ENCODE data around the gene APP. TPM values are rescaled to one million over a fixed set of nuclear protein-coding genes. Genes with fewer than 3 reads are reported as not detected.
A peak's percentile ranks its signal among the peaks of the same experiment; 100 is the strongest.
"Not testable (repeated sequence)": the region's sequence is repeated elsewhere in the genome, so short reads cannot be mapped to it uniquely, and the experiment has no call there.

The APP gene
- total RNA-seq, 2 donors from 2014 or later = 38.5 to 81.4 TPM

GRCh38 chr21:26097475-26097874 is 73.1 kb downstream of the APP start:
- ATAC-seq = no peak
- Mint-ChIP-seq H3K27ac (no peak overlapping the region), H3K9me3 (no peaks in the 10 kb centered on the region), H3K36me3 (no peaks in the 10 kb centered on the region)
- no peak for DNase-seq (ENCODE audit: low spot score in 2 of 2)

- no peaks in the 10 kb centered on the region for H3K9me3 Mint-ChIP-seq
- no peak for DNase-seq (ENCODE audit: low spot score in 2 of 2)
- no peak for ATAC-seq
- H3K27ac Mint-ChIP-seq = no peak overlapping the region
- no peaks in the 10 kb centered on the region for H3K36me3 Mint-ChIP-seq
Measured at GRCh38 chr21:26096494-26097371, 73.8 kb downstream of the APP start.

DNA sequence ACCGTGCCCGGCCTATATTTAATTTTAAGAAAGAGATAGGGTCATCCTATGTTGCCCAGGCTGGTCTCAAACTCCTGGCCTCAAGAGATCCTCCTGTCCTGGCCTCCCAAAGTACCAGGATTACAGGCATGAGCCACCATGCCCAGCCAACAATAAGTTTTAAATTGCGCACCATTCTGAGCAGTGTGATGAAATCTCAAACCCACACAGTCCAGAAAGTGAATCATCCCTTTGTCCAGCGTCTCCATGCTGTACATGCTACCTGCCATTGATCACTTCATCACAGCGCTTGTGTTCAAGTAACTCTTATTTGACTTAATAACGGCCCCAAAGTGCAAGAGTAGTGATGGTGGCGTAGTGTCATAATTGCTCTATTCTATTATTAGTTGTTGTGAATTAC is 75.4 kb downstream of the APP start:
- Mint-ChIP-seq H3K9me3 (no peaks in the 10 kb centered on the region), H3K27ac (no peak overlapping the region), H3K36me3 (no peaks in the 10 kb centered on the region)
- no peak for ATAC-seq
- no peak for DNase-seq (ENCODE audit: low spot score in 2 of 2)

DNA sequence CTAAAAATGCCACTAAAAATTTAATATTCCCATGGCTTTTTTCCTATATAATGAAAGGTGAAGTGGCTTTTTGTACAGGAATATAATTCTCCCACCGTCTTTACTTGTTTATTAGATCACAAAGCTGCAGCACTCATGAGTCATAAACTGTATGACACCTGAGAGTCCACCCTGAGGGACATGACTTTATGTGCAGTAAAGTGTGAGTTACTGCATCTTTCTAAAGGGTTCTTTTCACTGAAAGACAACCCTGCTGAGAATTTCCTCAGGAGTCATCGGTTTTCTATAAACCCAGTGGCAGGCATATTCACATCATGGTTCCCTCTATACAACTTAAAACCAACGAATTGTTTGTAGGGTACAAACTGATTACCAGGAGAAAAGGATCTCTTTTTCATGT is 77.4 kb downstream of the APP start:
- no peak for DNase-seq (ENCODE audit: low spot score in 2 of 2)
- Mint-ChIP-seq H3K27ac (no peak overlapping the region), H3K9me3 (no peaks in the 10 kb centered on the region), H3K36me3 (peaks cover 0 to 12% of the 10 kb centered on the region in 2 donors)
- no peak for ATAC-seq

DNA sequence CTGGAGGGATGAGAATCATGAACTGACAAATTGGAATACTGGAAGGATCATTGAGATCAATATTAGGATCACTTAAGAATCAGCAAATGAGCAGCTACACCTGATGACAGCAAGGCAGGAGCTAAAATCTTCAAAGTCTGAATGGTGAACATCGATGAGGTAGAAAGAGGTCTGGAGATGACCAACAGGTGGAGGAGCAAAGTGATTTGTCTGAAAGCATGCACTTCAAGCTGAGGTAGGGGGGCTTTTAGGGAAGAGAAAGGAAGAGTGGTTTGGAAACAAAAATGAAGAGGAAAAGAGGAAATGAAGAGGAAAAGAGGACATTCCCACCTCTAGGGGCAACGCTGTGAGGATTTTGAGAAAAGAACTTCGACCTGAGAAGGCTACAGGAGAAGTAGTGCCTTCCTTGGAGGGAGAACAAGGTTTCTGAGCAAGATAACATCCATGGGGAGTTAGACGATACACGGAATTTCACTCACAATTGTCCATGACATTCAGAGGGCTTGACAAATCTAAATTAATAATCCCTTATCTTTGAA is 79.0 kb downstream of the APP start:
- H3K27ac Mint-ChIP-seq = peak overlapping the region in 1 of 2 donors; percentile 37
- peaks cover 0 to 14% of the 10 kb centered on the region in 2 donors for H3K36me3 Mint-ChIP-seq
- H3K9me3 Mint-ChIP-seq = no peaks in the 10 kb centered on the region
- no peak for DNase-seq (ENCODE audit: low spot score in 2 of 2)
- ATAC-seq = no peak

DNA sequence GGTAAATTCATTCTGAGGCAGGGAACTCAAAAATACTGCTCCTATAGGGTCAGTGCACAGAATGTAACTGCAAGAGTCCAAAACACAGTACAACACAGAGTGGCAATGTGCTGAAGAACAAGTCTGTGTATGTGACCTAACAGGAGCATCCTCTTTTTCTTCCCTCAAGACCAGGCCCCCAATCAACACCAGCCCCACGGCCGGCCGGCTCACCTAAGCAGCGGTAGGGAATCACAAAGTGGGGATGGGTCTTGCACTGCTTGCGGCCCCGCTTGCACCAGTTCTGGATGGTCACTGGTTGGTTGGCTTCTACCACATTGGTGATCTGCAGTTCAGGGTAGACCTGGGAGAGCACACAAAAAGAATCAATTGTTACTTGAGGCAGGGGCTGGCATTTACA is 80.8 kb downstream of the APP start:
- Mint-ChIP-seq H3K27ac (no peak overlapping the region), H3K9me3 (no peaks in the 10 kb centered on the region), H3K36me3 (peaks cover 0 to 26% of the 10 kb centered on the region in 2 donors)
- no peak for DNase-seq (ENCODE audit: low spot score in 2 of 2)
- ATAC-seq = no peak

- Mint-ChIP-seq H3K27ac (peak overlapping the region in 1 of 2 donors; percentile 26), H3K9me3 (no peaks in the 10 kb centered on the region), H3K36me3 (peaks cover 0 to 26% of the 10 kb centered on the region in 2 donors)
- ATAC-seq (peak; percentile 60 to 95), DNase-seq (ENCODE audit: low spot score in 2 of 2) (no peak)
Measured at GRCh38 chr21:26087223-26087918, 83.2 kb downstream of the APP start.

GRCh38 chr21:26085882-26086281 is 84.7 kb downstream of the APP start:
- Mint-ChIP-seq H3K9me3 (no peaks in the 10 kb centered on the region), H3K36me3 (peaks cover 0 to 26% of the 10 kb centered on the region in 2 donors)
- no peak for ATAC-seq

GRCh38 chr21:26085127-26085526 is 85.4 kb downstream of the APP start:
- H3K9me3 Mint-ChIP-seq = no peaks in the 10 kb centered on the region
- DNase-seq (ENCODE audit: low spot score in 2 of 2) = no peak
- no peak for ATAC-seq
- H3K36me3 Mint-ChIP-seq = peaks cover 0 to 26% of the 10 kb centered on the region in 2 donors
- H3K27ac Mint-ChIP-seq = no peak overlapping the region

More at GRCh38 chr21:26085882-26086281, 84.7 kb downstream of the APP start:
- no peak overlapping the region for H3K27ac Mint-ChIP-seq
- no peak for DNase-seq (ENCODE audit: low spot score in 2 of 2)

- DNase-seq (ENCODE audit: low spot score in 2 of 2) (no peak), ATAC-seq (no peak)
- no peak overlapping the region for H3K27ac Mint-ChIP-seq
- peaks cover 0 to 12% of the 10 kb centered on the region in 2 donors for H3K36me3 Mint-ChIP-seq
- no peaks in the 10 kb centered on the region for H3K9me3 Mint-ChIP-seq
Measured at GRCh38 chr21:26082549-26082948, 88.0 kb downstream of the APP start.

- H3K27ac Mint-ChIP-seq; DNase-seq (ENCODE audit: low spot score in 2 of 2); H3K9me3 Mint-ChIP-seq; ATAC-seq: not testable (repeated sequence)
- peaks cover 0 to 12% of the 10 kb centered on the region in 2 donors for H3K36me3 Mint-ChIP-seq
Measured at GRCh38 chr21:26081175-26081760, 89.3 kb downstream of the APP start.

- Mint-ChIP-seq H3K36me3 (peaks cover 0 to 3% of the 10 kb centered on the region in 2 donors), H3K27ac (no peak overlapping the region), H3K9me3 (no peaks in the 10 kb centered on the region)
- ATAC-seq = no peak
- no peak for DNase-seq (ENCODE audit: low spot score in 2 of 2)
Measured at GRCh38 chr21:26080211-26080610, 90.4 kb downstream of the APP start.

DNA sequence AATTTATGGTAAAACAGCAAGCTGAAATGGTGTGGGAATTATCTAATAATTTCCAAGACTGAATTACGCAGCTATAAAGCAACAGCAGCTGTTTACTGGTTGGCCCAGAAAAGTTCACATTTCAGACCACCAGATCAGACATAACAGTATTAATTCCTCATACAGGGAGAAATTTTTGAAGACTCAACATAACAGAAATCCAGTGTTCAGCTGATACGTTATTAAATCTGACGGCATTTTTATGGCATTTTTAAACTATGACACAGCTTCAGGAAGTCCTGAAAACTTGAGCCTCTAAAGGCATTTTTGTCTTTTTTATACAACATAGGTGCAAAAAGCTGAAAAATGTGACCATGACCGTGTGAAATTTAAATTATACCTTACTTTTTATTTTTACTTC is 91.2 kb downstream of the APP start:
- DNase-seq (ENCODE audit: low spot score in 2 of 2) = no peak
- H3K9me3 Mint-ChIP-seq = no peaks in the 10 kb centered on the region

GRCh38 chr21:26077521-26077920 is 93.0 kb downstream of the APP start:
- Mint-ChIP-seq H3K36me3 (no peaks in the 10 kb centered on the region), H3K27ac (no peak overlapping the region), H3K9me3 (no peaks in the 10 kb centered on the region)
- ATAC-seq (no peak), DNase-seq (ENCODE audit: low spot score in 2 of 2) (no peak)

More for the DNA sequence above, 91.2 kb downstream of the APP start:
- Mint-ChIP-seq H3K27ac (no peak overlapping the region), H3K36me3 (no peaks in the 10 kb centered on the region)
- ATAC-seq = no peak

DNA sequence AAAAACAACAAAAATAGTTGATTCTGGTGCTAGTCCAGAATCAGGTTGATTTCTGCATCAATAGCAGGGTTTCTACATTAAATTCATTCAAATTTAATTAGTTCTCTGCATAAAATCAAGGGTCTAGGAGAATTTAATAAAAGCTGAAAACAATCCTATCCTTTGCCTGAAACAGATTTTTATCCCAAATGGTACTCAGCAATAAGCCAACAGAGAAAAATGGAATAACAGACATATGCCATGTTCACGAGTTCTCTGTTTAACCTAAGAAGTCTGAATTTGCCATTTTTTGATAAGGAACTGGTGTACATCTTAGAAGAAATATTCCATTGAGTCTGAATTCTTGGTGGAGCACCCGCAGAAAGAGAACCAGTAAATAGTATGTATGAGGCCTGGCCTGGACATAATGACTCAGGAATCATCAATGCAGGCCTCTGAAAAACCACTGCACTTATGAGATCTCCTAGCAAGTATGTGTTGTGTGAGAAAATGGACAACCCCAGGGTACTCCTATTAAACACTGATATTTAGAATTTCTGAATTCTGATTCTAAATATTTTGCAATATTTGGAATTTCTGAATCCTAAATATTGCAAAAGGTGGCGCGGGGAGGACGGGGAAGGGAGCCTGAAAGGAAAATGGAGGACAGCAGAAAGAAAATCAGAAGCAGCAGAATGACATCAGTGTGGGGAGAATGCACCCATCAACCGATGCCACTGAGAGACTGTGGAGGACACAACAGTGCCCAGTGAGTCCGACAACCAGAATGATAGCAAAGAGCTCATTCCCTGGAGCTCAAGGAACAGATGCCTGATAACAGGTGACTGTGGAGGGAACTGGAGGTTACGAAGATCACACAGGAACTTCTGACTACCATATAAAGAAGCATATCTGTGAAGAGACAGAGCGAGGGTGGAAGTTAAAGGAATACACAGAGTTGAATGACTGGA is 97.6 kb downstream of the APP start:
- Mint-ChIP-seq H3K27ac (no peak overlapping the region), H3K36me3 (no peaks in the 10 kb centered on the region), H3K9me3 (no peaks in the 10 kb centered on the region)
- no peak for ATAC-seq
- no peak for DNase-seq (ENCODE audit: low spot score in 2 of 2)

DNA sequence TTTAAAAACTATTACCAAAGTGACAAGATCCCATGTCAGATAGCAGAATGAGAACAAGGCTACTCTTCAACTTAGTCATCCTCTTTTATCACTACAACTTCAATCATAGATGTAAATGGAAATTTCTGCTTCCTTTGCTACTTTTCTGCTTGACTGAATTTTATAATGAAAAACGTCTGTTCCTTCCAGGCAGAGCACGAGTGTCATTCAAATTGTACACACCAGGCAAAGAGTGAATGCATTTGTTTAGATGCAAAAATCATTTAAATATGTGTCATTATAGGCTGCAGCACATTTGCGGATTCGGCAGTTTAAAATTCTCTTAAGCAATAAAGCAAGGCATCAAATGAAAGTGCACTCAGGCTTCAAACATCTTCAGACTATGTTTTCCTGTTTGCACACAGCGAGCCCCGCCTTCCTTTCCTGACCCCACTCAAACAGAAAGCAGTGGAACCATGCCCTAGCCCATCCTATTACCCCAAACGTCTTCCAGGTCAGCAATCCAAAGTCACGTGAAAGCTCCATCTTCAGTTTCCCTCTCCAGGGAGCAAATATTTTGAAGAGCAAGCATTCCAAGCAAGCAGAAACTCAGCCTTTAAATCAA is 99.6 kb downstream of the APP start:
- H3K9me3 Mint-ChIP-seq = no peaks in the 10 kb centered on the region
- H3K27ac Mint-ChIP-seq = peak overlapping the region; percentile 65 to 70
- no peaks in the 10 kb centered on the region for H3K36me3 Mint-ChIP-seq
- ATAC-seq (peak; percentile 80 to 81), DNase-seq (ENCODE audit: low spot score in 2 of 2) (no peak)

All from activated naive CD4-positive, alpha-beta T cell treated with anti-CD3 and anti-CD28 coated beads, Interleukin-2, amount 50 U/mL, for 72 hours (primary cell).